Measurements from ENCODE around the gene COL28A1. TPM values are rescaled to one million over a fixed set of nuclear protein-coding genes. Genes with fewer than 3 reads are reported as not detected.

COL28A1 gene
- total RNA-seq, 1 donor from 2014 or later = 18.3 TPM

DNA sequence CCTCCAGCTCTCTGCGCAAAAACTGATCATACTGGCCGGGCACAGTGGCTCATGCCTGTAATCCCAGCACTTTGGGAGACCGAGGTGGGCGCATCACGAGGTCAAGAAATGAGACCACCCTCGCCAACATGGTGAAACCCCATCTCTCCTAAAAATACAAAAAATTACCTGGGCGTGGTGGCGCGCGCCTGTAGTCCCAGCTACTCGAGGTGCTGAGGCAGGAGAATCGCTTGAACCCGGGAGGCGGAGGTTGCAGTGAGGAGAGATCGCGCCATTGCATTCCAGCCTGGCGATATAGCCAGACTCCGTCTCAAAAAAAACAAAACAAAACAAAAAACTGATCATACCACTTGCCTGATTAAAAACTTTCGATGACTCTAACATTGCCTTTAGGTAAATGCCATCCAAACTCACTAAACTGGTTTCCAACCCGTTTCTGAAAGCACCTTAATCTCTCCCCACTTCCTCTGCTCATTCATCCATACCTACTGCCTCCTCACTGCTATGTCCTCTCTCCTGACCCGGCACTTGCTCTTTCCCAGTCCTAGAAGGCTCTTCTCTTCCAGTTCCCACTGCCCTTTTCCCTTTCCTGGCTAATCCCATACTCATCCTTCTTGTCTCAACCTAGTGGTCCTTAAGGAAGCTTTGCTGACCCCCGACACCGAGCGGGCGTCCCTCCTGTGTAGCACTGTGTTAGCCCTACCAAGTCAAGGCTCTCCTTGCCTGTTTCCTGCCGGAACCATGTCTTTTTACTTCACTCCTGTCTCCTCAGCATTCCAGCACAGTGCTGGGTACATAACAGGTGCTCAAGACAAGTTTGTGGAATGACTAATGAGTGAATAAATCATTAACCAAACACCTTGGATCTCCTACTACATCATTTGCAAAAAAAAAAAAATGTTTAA is 30.3 kb upstream of the COL28A1 start:
- peaks cover 32% of the 10 kb centered on the region for H3K4me1 Mint-ChIP-seq (ENCODE audit: low read depth)
- TF ChIP-seq, protein P1, sequence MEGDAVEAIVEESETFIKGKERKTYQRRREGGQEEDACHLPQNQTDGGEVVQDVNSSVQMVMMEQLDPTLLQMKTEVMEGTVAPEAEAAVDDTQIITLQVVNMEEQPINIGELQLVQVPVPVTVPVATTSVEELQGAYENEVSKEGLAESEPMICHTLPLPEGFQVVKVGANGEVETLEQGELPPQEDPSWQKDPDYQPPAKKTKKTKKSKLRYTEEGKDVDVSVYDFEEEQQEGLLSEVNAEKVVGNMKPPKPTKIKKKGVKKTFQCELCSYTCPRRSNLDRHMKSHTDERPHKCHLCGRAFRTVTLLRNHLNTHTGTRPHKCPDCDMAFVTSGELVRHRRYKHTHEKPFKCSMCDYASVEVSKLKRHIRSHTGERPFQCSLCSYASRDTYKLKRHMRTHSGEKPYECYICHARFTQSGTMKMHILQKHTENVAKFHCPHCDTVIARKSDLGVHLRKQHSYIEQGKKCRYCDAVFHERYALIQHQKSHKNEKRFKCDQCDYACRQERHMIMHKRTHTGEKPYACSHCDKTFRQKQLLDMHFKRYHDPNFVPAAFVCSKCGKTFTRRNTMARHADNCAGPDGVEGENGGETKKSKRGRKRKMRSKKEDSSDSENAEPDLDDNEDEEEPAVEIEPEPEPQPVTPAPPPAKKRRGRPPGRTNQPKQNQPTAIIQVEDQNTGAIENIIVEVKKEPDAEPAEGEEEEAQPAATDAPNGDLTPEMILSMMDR (IDR thresholded peaks at IDR 0.05; ENCODE audit: unreplicated experiment) = no peak
- no peak overlapping the region for H3K27ac Mint-ChIP-seq
- H3K36me3 Mint-ChIP-seq (ENCODE audit: insufficient read depth) = peaks cover 30% of the 10 kb centered on the region
- H3K9me3 Mint-ChIP-seq (ENCODE audit: low read depth) = peaks cover 16% of the 10 kb centered on the region
- DNase-seq (ENCODE audit: low spot score, unreplicated experiment) = no peak
- H3K27me3 Mint-ChIP-seq = no peaks in the 10 kb centered on the region
- no peak overlapping the region for H3K4me3 Mint-ChIP-seq (ENCODE audit: low read depth)

GRCh38 chr7:7565018-7565680 is 29.5 kb upstream of the COL28A1 start:
- no peak overlapping the region for H3K4me3 Mint-ChIP-seq (ENCODE audit: low read depth)
- peaks cover 19% of the 10 kb centered on the region for H3K9me3 Mint-ChIP-seq (ENCODE audit: low read depth)
- DNase-seq (ENCODE audit: low spot score, unreplicated experiment) = no peak
- no peak overlapping the region for H3K27ac Mint-ChIP-seq
- no peaks in the 10 kb centered on the region for H3K27me3 Mint-ChIP-seq
- TF ChIP-seq, protein P1 (IDR thresholded peaks at IDR 0.05; ENCODE audit: unreplicated experiment) = no peak
- peaks cover 31% of the 10 kb centered on the region for H3K4me1 Mint-ChIP-seq (ENCODE audit: low read depth)
- H3K36me3 Mint-ChIP-seq (ENCODE audit: insufficient read depth) = peaks cover 29% of the 10 kb centered on the region

- peaks cover 25% of the 10 kb centered on the region for H3K4me1 Mint-ChIP-seq (ENCODE audit: low read depth)
- TF ChIP-seq, protein P1 (IDR thresholded peaks at IDR 0.05; ENCODE audit: unreplicated experiment) = no peak
- DNase-seq (ENCODE audit: low spot score, unreplicated experiment) = no peak
- H3K4me3 Mint-ChIP-seq (ENCODE audit: low read depth) = no peak overlapping the region
- no peak overlapping the region for H3K27ac Mint-ChIP-seq
- peaks cover 29% of the 10 kb centered on the region for H3K36me3 Mint-ChIP-seq (ENCODE audit: insufficient read depth)
- H3K9me3 Mint-ChIP-seq (ENCODE audit: low read depth) = peaks cover 19% of the 10 kb centered on the region
- no peaks in the 10 kb centered on the region for H3K27me3 Mint-ChIP-seq
Observed at GRCh38 chr7:7564323-7564780, 28.7 kb upstream of the COL28A1 start.

- H3K4me3 Mint-ChIP-seq (ENCODE audit: low read depth) = no peak overlapping the region
- TF ChIP-seq, protein P1 (IDR thresholded peaks at IDR 0.05; ENCODE audit: unreplicated experiment) = no peak
- H3K36me3 Mint-ChIP-seq (ENCODE audit: insufficient read depth) = peaks cover 31% of the 10 kb centered on the region
- peaks cover 20% of the 10 kb centered on the region for H3K4me1 Mint-ChIP-seq (ENCODE audit: low read depth)
- no peak for DNase-seq (ENCODE audit: low spot score, unreplicated experiment)
- H3K9me3 Mint-ChIP-seq (ENCODE audit: low read depth) = peaks cover 24% of the 10 kb centered on the region
- no peak overlapping the region for H3K27ac Mint-ChIP-seq
- no peaks in the 10 kb centered on the region for H3K27me3 Mint-ChIP-seq
Observed at GRCh38 chr7:7563813-7564212, 28.1 kb upstream of the COL28A1 start.

DNA sequence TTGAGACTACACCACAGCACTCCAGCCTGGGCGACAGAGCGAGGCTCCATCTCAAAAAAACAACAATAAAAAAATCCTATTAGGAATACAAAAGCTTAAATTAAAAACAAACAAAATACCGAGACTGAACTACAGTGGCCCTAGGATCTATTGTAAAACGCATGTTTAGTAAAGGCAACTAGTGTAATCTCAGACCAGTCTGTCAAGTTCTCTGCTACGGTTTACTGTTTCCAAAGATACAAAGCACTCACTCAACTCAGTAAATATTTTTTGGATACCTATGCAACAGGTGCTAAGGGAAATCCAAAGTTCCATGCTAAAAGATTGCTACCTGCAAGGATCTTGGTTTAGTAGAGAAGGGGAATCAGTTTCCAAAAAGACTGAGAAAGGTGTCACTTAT is 27.6 kb upstream of the COL28A1 start:
- TF ChIP-seq, protein P1 (IDR thresholded peaks at IDR 0.05; ENCODE audit: unreplicated experiment) = no peak
- peaks cover 14% of the 10 kb centered on the region for H3K4me1 Mint-ChIP-seq (ENCODE audit: low read depth)
- H3K9me3 Mint-ChIP-seq (ENCODE audit: low read depth) = peaks cover 29% of the 10 kb centered on the region
- no peak for DNase-seq (ENCODE audit: low spot score, unreplicated experiment)
- no peaks in the 10 kb centered on the region for H3K27me3 Mint-ChIP-seq
- peak overlapping the region; percentile 58 for H3K27ac Mint-ChIP-seq
- H3K36me3 Mint-ChIP-seq (ENCODE audit: insufficient read depth) = peaks cover 34% of the 10 kb centered on the region
- H3K4me3 Mint-ChIP-seq (ENCODE audit: low read depth) = peak overlapping the region; percentile 40
